Lung (tissue), 12 donors: ENCODE data around the gene ENO4. TPM values are rescaled to one million over a fixed set of nuclear protein-coding genes. Genes with fewer than 3 reads are reported as not detected.

ENCODE experiments used
- ATAC-seq: fragments of 200-7000 bp; cut with Tn5 transposase; one replicate; pipeline ENCODE4 v1.9.1; 2020; ENCODE audit warnings: moderate number of reproducible peaks; ENCODE audit not compliant: insufficient read depth, low FRiP score
- DNase-seq, 3 donors: peaks; one replicate each; pipeline ENCODE4 v3.0.0-alpha.2; 2013 to 2017
- H3K27ac ChIP-seq, 2 donors: one replicate each; pipeline ENCODE4 v1.5.1; 2013; ENCODE audit warnings: mild to moderate bottlenecking in 2 of 2, moderate library complexity in 2 of 2, control low read depth in 1 of 2, inconsistent platforms in 1 of 2, low read depth in 1 of 2, low read length in 1 of 2
- H3K27me3 ChIP-seq, 3 donors: one replicate each; pipeline ENCODE4 v1.5.1; 2013; ENCODE audit warnings: low read length in 2 of 3; ENCODE audit not compliant: control insufficient read depth in 3 of 3, insufficient read depth in 3 of 3
- H3K36me3 ChIP-seq, 4 donors: one replicate each; pipeline ENCODE4 v1.5.1; 2013; ENCODE audit warnings: low read length in 4 of 4, mild to moderate bottlenecking in 1 of 4, moderate library complexity in 1 of 4; ENCODE audit not compliant: control insufficient read depth in 4 of 4, insufficient read depth in 4 of 4
- H3K4me1 ChIP-seq, 5 donors: one replicate each; pipeline ENCODE4 v1.5.1; 2013; ENCODE audit warnings: low read length in 5 of 5, mild to moderate bottlenecking in 2 of 5, moderate library complexity in 1 of 5; ENCODE audit not compliant: control insufficient read depth in 5 of 5, insufficient read depth in 5 of 5
- H3K4me3 ChIP-seq: one replicate; pipeline ENCODE4 v1.5.1; 2013; ENCODE audit warnings: mild to moderate bottlenecking, control low read depth, moderate library complexity
- H3K9ac ChIP-seq, 2 donors: one replicate each; pipeline ENCODE4 v1.5.1; 2013; ENCODE audit warnings: low read length in 2 of 2, control low read depth in 1 of 2; ENCODE audit not compliant: insufficient read depth in 1 of 2
- H3K9me3 ChIP-seq, 4 donors: one replicate each; pipeline ENCODE4 v1.5.1; 2013; ENCODE audit warnings: low read length in 3 of 4, mild to moderate bottlenecking in 1 of 4, moderate library complexity in 1 of 4; ENCODE audit not compliant: control insufficient read depth in 4 of 4, insufficient read depth in 3 of 4
- WGBS, 2 donors: extraction: QIAGEN DNeasy Blood & Tissue Kit; methylation state at CpG; one replicate each; pipeline ENCODE4 v1.1.7; 2013; 5-methylcytosine and 5-hydroxymethylcytosine counted together
- polyA plus RNA-seq, 2 donors: library from polyadenylated mRNA; stranded (reverse); fragments of 200-250 nt; gene quantifications; one replicate each; pipeline ENCODE4 v1.2.1, GENCODE V29; 2013
- total RNA-seq, 2 donors: library from RNA; depleted of rRNA in 1 of 2; stranded (reverse); fragments of >200 nt in 1 of 2; gene quantifications; one replicate each; pipeline ENCODE4 v1.2.1, GENCODE V29; 2014 to 2021
- TF ChIP-seq, protein P1 (sequence below): IDR thresholded peaks from 2 replicates; pipeline ENCODE4 v1.5.1; 2012; ENCODE audit warnings: mild to moderate bottlenecking; ENCODE audit errors: control extremely low read depth, extremely low read depth
- donor health status: control.
- donor health status: control.
- donor health status: Bipolar disorder and iron deficiency.
- donor health status: healthy.
- donor health status: DM: yes; HTN: yes; CAD: no.

Gene ENO4
- total and polyA plus RNA-seq, 4 donors: 0.69 to 4.3 (median 2.0) TPM

DNA sequence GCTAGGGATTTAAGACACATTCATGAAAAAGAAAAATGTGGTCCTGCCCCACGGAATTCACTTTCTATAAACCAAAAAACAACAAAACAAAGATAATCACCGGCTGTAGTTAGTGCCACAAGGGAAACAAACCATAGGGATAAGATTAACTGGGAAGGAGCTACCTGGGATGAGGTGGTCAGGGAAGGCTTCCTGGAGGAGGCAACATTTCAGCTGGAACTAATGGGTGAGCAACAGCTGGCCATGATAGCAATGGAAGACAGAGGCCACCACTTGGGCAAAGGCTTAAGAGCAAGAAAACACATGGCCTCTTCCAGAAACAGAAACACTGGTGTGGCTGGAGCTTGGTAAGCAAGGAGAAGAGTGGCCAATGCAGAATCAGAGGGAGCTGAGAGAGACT, 38.4 kb upstream of the ENO4 start:
- H3K4me3 ChIP-seq: no peak overlapping the region
- ATAC-seq: no peak
- H3K4me1 ChIP-seq: peaks cover 0 to 4% (median 0%) of the 10 kb centered on the region in 5 donors
- no peak overlapping the region for H3K9ac ChIP-seq
- no peak for DNase-seq
- WGBS, 2 donors: 83 to 90% methylated on average over 2 of the region's 2 CpGs
- H3K27ac ChIP-seq: no peak overlapping the region
- peaks cover 0 to under 1% (median 0%) of the 10 kb centered on the region in 4 donors for H3K9me3 ChIP-seq
- TF ChIP-seq, protein P1, sequence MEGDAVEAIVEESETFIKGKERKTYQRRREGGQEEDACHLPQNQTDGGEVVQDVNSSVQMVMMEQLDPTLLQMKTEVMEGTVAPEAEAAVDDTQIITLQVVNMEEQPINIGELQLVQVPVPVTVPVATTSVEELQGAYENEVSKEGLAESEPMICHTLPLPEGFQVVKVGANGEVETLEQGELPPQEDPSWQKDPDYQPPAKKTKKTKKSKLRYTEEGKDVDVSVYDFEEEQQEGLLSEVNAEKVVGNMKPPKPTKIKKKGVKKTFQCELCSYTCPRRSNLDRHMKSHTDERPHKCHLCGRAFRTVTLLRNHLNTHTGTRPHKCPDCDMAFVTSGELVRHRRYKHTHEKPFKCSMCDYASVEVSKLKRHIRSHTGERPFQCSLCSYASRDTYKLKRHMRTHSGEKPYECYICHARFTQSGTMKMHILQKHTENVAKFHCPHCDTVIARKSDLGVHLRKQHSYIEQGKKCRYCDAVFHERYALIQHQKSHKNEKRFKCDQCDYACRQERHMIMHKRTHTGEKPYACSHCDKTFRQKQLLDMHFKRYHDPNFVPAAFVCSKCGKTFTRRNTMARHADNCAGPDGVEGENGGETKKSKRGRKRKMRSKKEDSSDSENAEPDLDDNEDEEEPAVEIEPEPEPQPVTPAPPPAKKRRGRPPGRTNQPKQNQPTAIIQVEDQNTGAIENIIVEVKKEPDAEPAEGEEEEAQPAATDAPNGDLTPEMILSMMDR: no peak
- H3K27me3 ChIP-seq: peaks cover 0 to 9% (median 1%) of the 10 kb centered on the region in 3 donors
- no peaks in the 10 kb centered on the region for H3K36me3 ChIP-seq

DNA sequence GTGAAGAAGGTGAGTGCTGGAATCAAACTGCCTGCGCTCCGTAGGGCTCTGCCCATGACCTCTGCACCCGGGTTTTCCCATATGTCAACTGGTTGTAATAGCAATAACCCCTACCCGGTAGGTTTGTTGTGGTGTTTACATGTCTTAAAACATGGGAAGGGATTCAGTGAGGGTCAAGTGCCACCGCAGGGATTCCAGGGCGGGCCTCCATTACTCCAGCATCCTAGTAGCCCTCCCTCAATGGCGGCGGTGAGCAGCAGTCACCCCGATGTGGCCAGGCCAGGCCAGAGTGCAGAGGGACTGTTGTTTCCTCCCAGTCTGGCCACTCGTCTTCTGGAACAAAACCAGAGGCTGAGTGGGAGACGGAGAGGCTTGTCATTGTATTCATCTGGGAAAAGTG, 37.6 kb upstream of the ENO4 start:
- Histone ChIP-seq H3K4me3 (no peak overlapping the region), H3K27me3 (peaks cover 0 to 9% (median 5%) of the 10 kb centered on the region in 3 donors), H3K27ac (no peak overlapping the region), H3K9me3 (no peaks in the 10 kb centered on the region), H3K4me1 (peaks cover 0 to 4% (median 0%) of the 10 kb centered on the region in 5 donors), H3K9ac (no peak overlapping the region), H3K36me3 (no peaks in the 10 kb centered on the region)
- TF ChIP-seq, protein P1: no peak
- DNase-seq (no peak), ATAC-seq (no peak)
- WGBS, 2 donors: 81 to 88% methylated on average over 11 of the region's 11 CpGs

DNA sequence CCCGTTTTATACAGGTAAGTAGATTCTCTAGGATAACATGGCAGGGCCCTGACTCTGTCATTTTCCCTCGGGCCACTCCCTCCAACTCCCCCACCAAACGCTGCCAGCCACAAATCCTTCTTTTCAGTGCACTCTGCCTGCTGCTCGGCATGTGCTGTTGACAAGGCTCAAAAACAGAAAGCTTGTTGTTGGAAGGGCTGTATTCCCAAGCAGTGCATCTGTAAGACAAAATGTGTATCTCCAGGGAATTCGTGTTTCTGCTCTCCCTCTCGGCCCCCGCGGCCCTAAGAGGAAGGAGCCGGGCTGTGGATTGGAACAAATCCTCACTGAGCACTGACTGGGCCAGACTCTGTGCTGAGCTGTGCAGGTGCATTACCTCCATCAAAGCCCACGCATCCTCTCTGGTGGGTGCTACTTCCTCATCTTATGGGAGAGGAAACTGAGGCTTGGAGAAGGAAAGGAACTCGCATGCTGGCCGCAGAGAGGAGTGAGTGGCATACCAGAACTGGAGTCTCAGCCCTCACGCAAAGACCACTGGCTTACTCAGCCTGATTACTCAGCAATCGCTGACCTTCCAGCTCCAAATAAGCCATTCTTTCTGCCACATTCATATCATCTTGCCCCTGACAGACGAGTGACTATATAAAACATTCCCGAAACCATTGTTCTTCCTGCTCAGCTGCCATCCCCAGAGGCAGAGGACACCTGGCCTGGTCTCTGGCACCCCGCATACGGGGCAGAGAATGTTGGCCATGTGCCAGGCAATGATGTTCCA, 33.5 kb upstream of the ENO4 start:
- Histone ChIP-seq H3K9ac (no peak overlapping the region), H3K36me3 (no peaks in the 10 kb centered on the region), H3K27me3 (peaks cover 5 to 11% (median 11%) of the 10 kb centered on the region in 3 donors), H3K9me3 (peaks cover 0 to 6% (median 0%) of the 10 kb centered on the region in 4 donors), H3K27ac (no peak overlapping the region), H3K4me3 (no peak overlapping the region), H3K4me1 (no peaks in the 10 kb centered on the region)
- no peak for DNase-seq
- ATAC-seq: no peak
- TF ChIP-seq, protein P1: no peak
- 70 to 76% methylated on average over 18 of the region's 18 CpGs for WGBS, 2 donors
